H9 (cell line): ENCODE results near the gene SLC35A5. TPM values are rescaled to one million over a fixed set of nuclear protein-coding genes. Genes with fewer than 3 reads are reported as not detected.

Source experiments
- DNase-seq: peaks from one replicate; pipeline ENCODE4 v3.0.0-alpha.2; 2017
- H2AFZ ChIP-seq: one replicate; pipeline ENCODE4 v1.6.1; 2013; ENCODE audit warnings: mild to moderate bottlenecking, low read length, control low read depth, moderate library complexity
- H2AK5ac ChIP-seq: 2 replicates; pipeline ENCODE4 v1.6.1; 2013; ENCODE audit warnings: low read length, control low read depth, mixed read lengths; ENCODE audit not compliant: insufficient read length
- H2BK120ac ChIP-seq: one replicate; pipeline ENCODE4 v1.6.1; 2013; ENCODE audit warnings: low read depth, mild to moderate bottlenecking, low read length, control low read depth, inconsistent platforms; ENCODE audit not compliant: poor library complexity, severe bottlenecking
- H2BK12ac ChIP-seq: 2 replicates; pipeline ENCODE4 v1.6.1; 2013; ENCODE audit warnings: low read length, control low read depth, mixed read lengths, low read depth; ENCODE audit not compliant: insufficient read length
- H2BK15ac ChIP-seq: 2 replicates; pipeline ENCODE4 v1.6.1; 2013; ENCODE audit warnings: low read depth, low read length, control low read depth
- H2BK20ac ChIP-seq: one replicate; pipeline ENCODE4 v1.6.1; 2013; ENCODE audit warnings: low read depth, mild to moderate bottlenecking, low read length, control low read depth, inconsistent platforms; ENCODE audit not compliant: poor library complexity, severe bottlenecking
- H2BK5ac ChIP-seq: 2 replicates; pipeline ENCODE4 v1.6.1; 2013; ENCODE audit warnings: low read length, control low read depth, mixed read lengths; ENCODE audit not compliant: insufficient read length
- H3K14ac ChIP-seq: 2 replicates; pipeline ENCODE4 v1.6.1; 2013; ENCODE audit warnings: low read length, control low read depth; ENCODE audit not compliant: insufficient read depth
- H3K18ac ChIP-seq: 2 replicates; pipeline ENCODE4 v1.6.1; 2013; ENCODE audit warnings: low read depth, mild to moderate bottlenecking, mixed read lengths, low read length, control low read depth; ENCODE audit not compliant: insufficient read length
- H3K23ac ChIP-seq: 2 replicates; pipeline ENCODE4 v1.6.1; 2013; ENCODE audit warnings: low read length, control low read depth, mixed read lengths, low read depth; ENCODE audit not compliant: insufficient read length
- H3K23me2 ChIP-seq: 2 replicates; pipeline ENCODE4 v1.6.1; 2013; ENCODE audit warnings: low read depth, mild to moderate bottlenecking, mixed read lengths, low read length, control low read depth; ENCODE audit not compliant: insufficient read length, poor library complexity, severe bottlenecking
- H3K27ac ChIP-seq: 2 replicates; pipeline ENCODE4 v1.5.1; 2013; ENCODE audit warnings: low read length, control low read depth, mixed read lengths, low read depth; ENCODE audit not compliant: insufficient read length
- H3K27me3 ChIP-seq: 2 replicates; pipeline ENCODE4 v1.6.1; 2013; ENCODE audit warnings: low read length, control low read depth, inconsistent platforms; ENCODE audit not compliant: insufficient read depth
- H3K4ac ChIP-seq: 2 replicates; pipeline ENCODE4 v1.6.1; 2013; ENCODE audit warnings: low read depth, mild to moderate bottlenecking, control low read depth, inconsistent platforms, low read length, moderate library complexity
- H3K4me1 ChIP-seq: 2 replicates; pipeline ENCODE4 v1.6.1; 2013; ENCODE audit warnings: low read length, control low read depth, inconsistent platforms; ENCODE audit not compliant: insufficient read depth
- H3K4me2 ChIP-seq: 2 replicates; pipeline ENCODE4 v1.6.1; 2013; ENCODE audit warnings: low read length, control low read depth, mixed read lengths; ENCODE audit not compliant: insufficient read length, insufficient read depth
- H3K56ac ChIP-seq: 2 replicates; pipeline ENCODE4 v1.6.1; 2013; ENCODE audit warnings: low read depth, mild to moderate bottlenecking, mixed read lengths, low read length, control low read depth; ENCODE audit not compliant: insufficient read length
- H3K79me1 ChIP-seq: 2 replicates; pipeline ENCODE4 v1.6.1; 2013; ENCODE audit warnings: low read depth, mild to moderate bottlenecking, moderate library complexity, low read length, control low read depth, inconsistent platforms; ENCODE audit not compliant: insufficient read depth, poor library complexity, severe bottlenecking
- H3K79me2 ChIP-seq: 2 replicates; pipeline ENCODE4 v1.6.1; 2013; ENCODE audit warnings: low read length, control low read depth, inconsistent platforms; ENCODE audit not compliant: insufficient read depth
- H3K9ac ChIP-seq: 2 replicates; pipeline ENCODE4 v1.6.1; 2013; ENCODE audit warnings: low read length, control low read depth, mixed read lengths; ENCODE audit not compliant: insufficient read length; ENCODE audit errors: extremely low read depth
- H3K9me3 ChIP-seq: one replicate; pipeline ENCODE4 v1.6.1; 2013; ENCODE audit warnings: low read depth, low read length, inconsistent platforms; ENCODE audit not compliant: control insufficient read depth
- H3T11ph ChIP-seq: one replicate; pipeline ENCODE4 v1.6.1; 2013; ENCODE audit warnings: mild to moderate bottlenecking, low read length, control low read depth, inconsistent platforms
- H4K20me1 ChIP-seq: one replicate; pipeline ENCODE4 v1.6.1; 2013; ENCODE audit not compliant: control insufficient read depth, insufficient read length, insufficient read depth
- H4K5ac ChIP-seq: 2 replicates; pipeline ENCODE4 v1.6.1; 2013; ENCODE audit warnings: low read depth, mild to moderate bottlenecking, mixed read lengths, low read length, control low read depth; ENCODE audit not compliant: insufficient read length
- H4K8ac ChIP-seq: replicated peaks from 2 replicates; pipeline ENCODE4 v1.6.1; 2013; ENCODE audit warnings: low read length, control low read depth, mixed read lengths, low read depth; ENCODE audit not compliant: insufficient read length
- H4K91ac ChIP-seq: 2 replicates; pipeline ENCODE4 v1.6.1; 2013; ENCODE audit warnings: low read depth, mild to moderate bottlenecking, moderate library complexity, mixed read lengths, low read length, control low read depth; ENCODE audit not compliant: insufficient read length
- H3K27ac Mint-ChIP-seq, 3 experiments: 2 replicates in 2 of 3; 3 replicates in 1 of 3; pipeline ENCODE4 v1.8.0; 2020 to 2021; ENCODE audit warnings: mixed read lengths in 3 of 3, mild to moderate bottlenecking in 1 of 3, moderate library complexity in 1 of 3
- H3K27me3 Mint-ChIP-seq: 2 replicates; pipeline ENCODE4 v1.8.0; 2021; ENCODE audit warnings: low read depth, mild to moderate bottlenecking, moderate library complexity, mixed read lengths
- H3K36me3 Mint-ChIP-seq, 3 experiments: 2 replicates in 2 of 3; 3 replicates in 1 of 3; pipeline ENCODE4 v1.8.0; 2020 to 2021; ENCODE audit warnings: low read depth in 3 of 3, mixed read lengths in 3 of 3; ENCODE audit not compliant: insufficient read depth in 1 of 3
- H3K4me1 Mint-ChIP-seq, 2 experiments: 2 replicates each; pipeline ENCODE4 v1.8.0; 2020; ENCODE audit warnings: mixed read lengths in 2 of 2
- H3K4me3 Mint-ChIP-seq, 2 experiments: 2 replicates in 1 of 2; 3 replicates in 1 of 2; pipeline ENCODE4 v1.8.0; 2020 to 2021; ENCODE audit warnings: mild to moderate bottlenecking in 2 of 2, mixed read lengths in 2 of 2, moderate library complexity in 1 of 2
- H3K9me3 Mint-ChIP-seq, 2 experiments: 2 replicates in 1 of 2; 3 replicates in 1 of 2; pipeline ENCODE4 v1.8.0; 2020; ENCODE audit warnings: mild to moderate bottlenecking in 2 of 2, mixed read lengths in 2 of 2, moderate library complexity in 1 of 2
- WGBS: extraction: QIAGEN DNeasy Blood & Tissue Kit; methylation state at CpG from one replicate; pipeline ENCODE4 v1.1.7; 2013; ENCODE audit warnings: missing lambda C conversion rate, low lambda C conversion rate, mixed read lengths; ENCODE audit not compliant: insufficient read length; ENCODE audit errors: extremely low coverage; 5-methylcytosine and 5-hydroxymethylcytosine counted together
- total RNA-seq: library from RNA; stranded (reverse); gene quantifications from 2 replicates; pipeline ENCODE4 v1.2.1, GENCODE V29; 2021
- TF ChIP-seq, protein P1 (sequence below): fragments of 200-600 bp; sonication (generic); conservative IDR thresholded peaks from 3 replicates; pipeline ENCODE4 v1.8.0; 2021; ENCODE audit warnings: antibody characterized with exemption, mild to moderate bottlenecking

The SLC35A5 gene
- total RNA-seq, 1 experiment from 2014 or later: 40.0 TPM

DNA sequence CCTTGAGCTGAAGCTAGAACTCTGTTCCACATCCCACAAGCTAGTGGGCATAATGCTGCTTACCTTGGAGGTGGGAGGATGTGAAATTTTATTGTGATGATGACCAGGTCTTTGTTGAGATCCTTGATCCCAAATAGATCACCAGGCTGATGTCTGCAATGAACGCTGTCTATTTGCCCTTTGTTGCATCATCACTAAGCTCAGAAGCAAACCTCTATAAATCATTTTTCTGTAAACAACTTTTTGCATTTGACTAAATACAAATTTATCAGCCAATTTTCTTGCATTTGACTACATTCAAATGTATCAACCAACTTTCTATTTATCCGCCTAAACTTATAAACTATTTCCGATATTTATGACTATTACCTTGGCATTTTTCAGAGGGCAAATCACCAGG lies 69.4 kb downstream of the SLC35A5 start:
- H3K79me2 ChIP-seq: no peaks in the 10 kb centered on the region
- WGBS: 100% methylated on average over 2 of the region's 3 CpGs

More for the DNA sequence above, 69.4 kb downstream of the SLC35A5 start:
- Histone ChIP-seq H3K4me1 (peaks cover 13% of the 10 kb centered on the region; the same call in 1 of the 2 replicates), H2BK15ac (no peak overlapping the region), H2AFZ (no peak overlapping the region), H3K14ac (no peak overlapping the region), H3T11ph (no peak overlapping the region), H2BK12ac (peak overlapping the region; percentile 26), H3K27me3 (no peaks in the 10 kb centered on the region), H4K5ac (no peak overlapping the region), H3K18ac (no peak overlapping the region), H3K23ac (no peak overlapping the region), H2BK20ac (no peak overlapping the region), H4K91ac (no peak overlapping the region), H3K9me3 (no peaks in the 10 kb centered on the region), H3K9ac (no peak overlapping the region), H2BK120ac (no peak overlapping the region), H3K23me2 (no peaks in the 10 kb centered on the region), H3K56ac (no peak overlapping the region), H2BK5ac (no peak overlapping the region), H3K4ac (no peak overlapping the region), H4K20me1 (no peaks in the 10 kb centered on the region), H3K79me1 (no peaks in the 10 kb centered on the region), H2AK5ac (no peak overlapping the region), H3K27ac (no peak overlapping the region), H4K8ac (no peak overlapping the region), H3K4me2 (no peak overlapping the region)
- TF ChIP-seq, protein P1, sequence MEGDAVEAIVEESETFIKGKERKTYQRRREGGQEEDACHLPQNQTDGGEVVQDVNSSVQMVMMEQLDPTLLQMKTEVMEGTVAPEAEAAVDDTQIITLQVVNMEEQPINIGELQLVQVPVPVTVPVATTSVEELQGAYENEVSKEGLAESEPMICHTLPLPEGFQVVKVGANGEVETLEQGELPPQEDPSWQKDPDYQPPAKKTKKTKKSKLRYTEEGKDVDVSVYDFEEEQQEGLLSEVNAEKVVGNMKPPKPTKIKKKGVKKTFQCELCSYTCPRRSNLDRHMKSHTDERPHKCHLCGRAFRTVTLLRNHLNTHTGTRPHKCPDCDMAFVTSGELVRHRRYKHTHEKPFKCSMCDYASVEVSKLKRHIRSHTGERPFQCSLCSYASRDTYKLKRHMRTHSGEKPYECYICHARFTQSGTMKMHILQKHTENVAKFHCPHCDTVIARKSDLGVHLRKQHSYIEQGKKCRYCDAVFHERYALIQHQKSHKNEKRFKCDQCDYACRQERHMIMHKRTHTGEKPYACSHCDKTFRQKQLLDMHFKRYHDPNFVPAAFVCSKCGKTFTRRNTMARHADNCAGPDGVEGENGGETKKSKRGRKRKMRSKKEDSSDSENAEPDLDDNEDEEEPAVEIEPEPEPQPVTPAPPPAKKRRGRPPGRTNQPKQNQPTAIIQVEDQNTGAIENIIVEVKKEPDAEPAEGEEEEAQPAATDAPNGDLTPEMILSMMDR: no peak
- no peaks in the 10 kb centered on the region for H3K9me3 Mint-ChIP-seq
- H3K27me3 Mint-ChIP-seq: no peaks in the 10 kb centered on the region
- H3K4me3 Mint-ChIP-seq: no peak overlapping the region
- H3K27ac Mint-ChIP-seq: 0 out of 7 replicates have a peak overlapping the region, but pooled peaks of 1 of the 3 experiments have one; percentile 58
- peaks cover 58 to 62% of the 10 kb centered on the region in 2 experiments for H3K4me1 Mint-ChIP-seq
- no peak for DNase-seq
- H3K36me3 Mint-ChIP-seq: no peaks in the 10 kb centered on the region
